Upper lobe of right lung (tissue), 1 donor: ENCODE measurements around the gene MDH2. TPM values are rescaled to one million over a fixed set of nuclear protein-coding genes. Genes with fewer than 3 reads are reported as not detected.

Experiments used
- total RNA-seq: library from RNA; stranded (reverse); fragmentation: NEBNext Ultra II Directional; extraction: Animal tissue kit (Norgen Biotek cat#: 25700); gene quantifications from one replicate; pipeline ENCODE4 v1.2.1, GENCODE V29; 2021
- donor health status: DM: no; HTN: yes; CAD: no; lungs with severe emphysema.

The MDH2 gene
- total RNA-seq, 1 donor from 2014 or later, result 106 TPM

Other genes starting within 250 kb of the MDH2 start
- 4.8 TPM for gene CCL24, start 234.3 kb upstream of the MDH2 start, total RNA-seq
- gene RHBDD2, start 169.1 kb upstream of the MDH2 start, total RNA-seq, result 68.6 TPM
- gene POR, start 133.0 kb upstream of the MDH2 start, total RNA-seq, result 232 TPM
- gene TMEM120A, start 53.5 kb upstream of the MDH2 start, total RNA-seq, result 43.9 TPM
- gene STYXL1, start 106 bp upstream of the MDH2 start, total RNA-seq, result 20.9 TPM
- gene SRRM3, start 153.8 kb downstream of the MDH2 start, total RNA-seq, result 1.1 TPM